HUES64 (cell line): ENCODE data around the gene LMNTD1. TPM values are rescaled to one million over a fixed set of nuclear protein-coding genes. Genes with fewer than 3 reads are reported as not detected.
"Not testable (repeated sequence)": the region's sequence is repeated elsewhere in the genome, so short reads cannot be mapped to it uniquely, and the experiment has no call there.

ENCODE experiments used
- H3K27ac ChIP-seq: 2 replicates; pipeline ENCODE4 v1.7.0; 2013; ENCODE audit warnings: low read depth, low read length, inconsistent platforms
- H3K27me3 ChIP-seq: 2 replicates; pipeline ENCODE4 v1.6.1; 2013; ENCODE audit warnings: mild to moderate bottlenecking, low read length; ENCODE audit not compliant: insufficient read depth
- H3K36me3 ChIP-seq: 2 replicates; pipeline ENCODE4 v1.6.1; 2013; ENCODE audit warnings: mild to moderate bottlenecking, low read length; ENCODE audit not compliant: insufficient read depth
- H3K4me1 ChIP-seq: 2 replicates; pipeline ENCODE4 v1.6.1; 2013; ENCODE audit warnings: mild to moderate bottlenecking, low read length, moderate library complexity; ENCODE audit not compliant: insufficient read depth
- H3K4me3 ChIP-seq: 2 replicates; pipeline ENCODE4 v1.5.1; 2013; ENCODE audit warnings: mild to moderate bottlenecking, low read length, moderate library complexity
- H3K9ac ChIP-seq: 2 replicates; pipeline ENCODE4 v1.6.1; 2013; ENCODE audit warnings: mild to moderate bottlenecking, low read depth, low read length
- H3K9me3 ChIP-seq: 2 replicates; pipeline ENCODE4 v1.6.1; 2013; ENCODE audit warnings: low read depth, low read length; ENCODE audit not compliant: insufficient read depth
- WGBS: fragments of 150-250, 120-280 bp; methylation state at CpG from one replicate; pipeline ENCODE4 v1.1.7; 2013; ENCODE audit warnings: missing lambda C conversion rate; 5-methylcytosine and 5-hydroxymethylcytosine counted together
- polyA plus RNA-seq, 2 experiments: library from polyadenylated mRNA; stranded (reverse); fragments of 50-300 nt; gene quantifications; one replicate each; pipeline ENCODE4 v1.2.3, GENCODE V29; 2013

LMNTD1 gene, protein sequence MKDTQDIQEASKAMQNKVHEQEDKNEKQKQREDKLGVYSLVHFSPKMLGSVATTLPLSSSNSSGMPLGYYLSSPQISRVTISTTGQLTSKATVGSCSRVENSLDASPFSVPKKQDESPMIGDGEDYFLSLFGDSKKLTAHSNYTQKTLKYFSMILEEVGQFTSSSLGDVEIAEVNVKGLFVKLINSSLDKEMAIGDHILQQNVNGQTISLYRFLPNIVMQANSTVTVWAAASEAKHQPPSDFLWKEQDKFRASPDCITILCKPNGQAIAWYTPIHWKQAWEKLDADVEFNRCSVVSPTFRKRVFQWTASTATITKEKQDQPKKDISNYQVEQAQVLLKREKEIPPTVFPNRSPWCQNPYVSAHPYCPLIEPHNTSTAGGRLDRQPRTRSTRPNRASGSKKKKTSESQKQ
- polyA plus RNA-seq (2013, experiment 1 of 2): 0.40 TPM
- 0.76 TPM for polyA plus RNA-seq (2013, experiment 2 of 2)

DNA sequence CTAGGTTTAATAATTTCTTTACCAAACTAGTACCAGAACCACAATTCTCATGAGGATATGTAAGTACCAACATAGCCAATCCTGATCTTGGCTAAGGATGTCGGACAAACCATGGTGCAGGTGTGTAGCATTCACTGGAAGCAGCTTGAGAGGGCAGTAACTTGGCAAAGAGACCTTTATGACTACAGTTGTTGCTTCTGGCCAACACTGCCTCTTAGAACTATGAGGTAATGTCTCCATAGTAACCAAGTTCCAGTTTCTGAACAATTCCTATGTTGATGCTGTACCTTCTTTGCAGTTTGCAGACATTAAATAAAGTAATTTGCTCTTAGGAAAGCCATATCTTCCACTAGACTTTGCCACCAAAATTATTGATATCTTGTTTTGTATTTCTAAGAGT lies at the start of gene LMNTD1:
LMNTD1 (minus strand) TSS at position 186 of the 400 bp plus-strand sequence. CDS start 324 bp downstream, outside the sequence.
- H3K9me3 ChIP-seq: no peaks in the 10 kb centered on the region
- H3K27ac ChIP-seq: no peak within 1 kb of the TSS
- H3K4me1 ChIP-seq: no peaks in the 10 kb centered on the region
- no peaks in the 10 kb centered on the region for H3K27me3 ChIP-seq
- no peak within 1 kb of the TSS for H3K4me3 ChIP-seq
- 0% methylated on average over 1 of the region's 1 CpG for WGBS
- no peak within 1 kb of the TSS for H3K9ac ChIP-seq
- H3K36me3 ChIP-seq: no peaks in the 10 kb centered on the region

DNA sequence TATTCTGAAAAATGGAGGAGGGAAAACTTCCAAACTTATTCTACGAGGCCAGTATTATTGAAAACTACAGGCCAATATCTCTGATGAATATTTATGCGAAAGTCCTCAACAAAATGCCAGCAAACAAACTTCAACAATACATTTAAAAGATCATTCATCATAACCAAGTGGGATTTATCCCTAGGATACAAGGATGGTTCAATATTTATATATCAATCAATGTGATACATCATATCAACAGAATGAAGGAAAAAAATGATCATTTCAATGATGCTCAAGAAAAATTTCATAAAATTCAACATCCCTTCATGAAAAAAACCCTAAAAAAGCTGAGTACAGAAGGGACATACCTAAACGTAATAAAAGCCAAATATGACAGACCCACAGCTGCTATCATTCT lies 45.9 kb upstream of the LMNTD1 start:
- WGBS: 87% methylated on average over 3 of the region's 3 CpGs
- no peaks in the 10 kb centered on the region for H3K4me1 ChIP-seq

DNA sequence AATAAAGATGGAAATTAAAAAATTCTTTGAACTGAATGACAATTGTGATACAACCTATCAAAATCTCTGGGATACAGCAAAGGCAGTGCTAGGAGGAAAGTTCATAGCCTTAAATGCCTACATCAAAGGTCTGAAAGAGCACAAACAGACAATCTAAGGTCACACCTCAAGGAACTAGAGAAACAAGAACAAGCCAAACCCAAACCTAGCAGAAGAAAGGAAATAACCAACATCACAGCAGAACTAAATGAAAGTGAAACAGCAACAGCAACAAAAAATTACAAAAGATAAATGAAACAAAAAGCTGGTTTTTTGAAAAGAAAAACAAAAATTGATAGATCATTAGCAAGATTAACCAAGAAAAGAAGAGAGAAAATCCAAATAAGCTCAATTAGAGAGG lies 42.4 kb upstream of the LMNTD1 start:
- not testable (repeated sequence) for H3K4me3 ChIP-seq, H3K36me3 ChIP-seq, H3K27ac ChIP-seq, H3K9ac ChIP-seq, H3K4me1 ChIP-seq, H3K9me3 ChIP-seq, H3K27me3 ChIP-seq

More for the DNA sequence above, 45.9 kb upstream of the LMNTD1 start:
- no peaks in the 10 kb centered on the region for H3K27me3 ChIP-seq
- H3K9me3 ChIP-seq: peaks cover 5% of the 10 kb centered on the region; the same call in 1 of the 2 replicates
- no peak overlapping the region for H3K27ac ChIP-seq
- H3K4me3 ChIP-seq: no peak overlapping the region
- no peaks in the 10 kb centered on the region for H3K36me3 ChIP-seq
- no peak overlapping the region for H3K9ac ChIP-seq

DNA sequence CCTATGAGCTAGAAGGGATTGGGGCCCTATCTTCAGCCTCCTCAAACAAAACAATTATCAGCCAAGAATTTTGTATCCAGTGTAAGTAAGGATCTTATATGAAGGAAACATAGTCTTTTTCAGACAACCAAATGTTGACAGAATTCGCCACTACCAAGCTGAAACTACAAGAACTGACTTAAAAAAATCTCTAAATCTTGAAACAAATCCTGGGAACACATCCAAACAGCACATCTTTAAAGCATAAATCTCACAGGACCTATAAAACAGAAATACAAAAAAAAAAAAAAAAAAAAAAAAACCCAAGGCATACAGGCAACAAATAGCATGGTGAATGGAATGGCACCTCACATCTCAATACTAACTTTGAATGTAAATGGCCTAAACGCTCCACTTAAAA lies 41.3 kb upstream of the LMNTD1 start:
- H3K9ac ChIP-seq: no peak overlapping the region
- no peaks in the 10 kb centered on the region for H3K9me3 ChIP-seq
- H3K36me3 ChIP-seq: no peaks in the 10 kb centered on the region
- H3K27ac ChIP-seq: no peak overlapping the region
- WGBS: 89% methylated on average over 2 of the region's 2 CpGs
- H3K4me3 ChIP-seq: no peak overlapping the region
- no peaks in the 10 kb centered on the region for H3K4me1 ChIP-seq
- H3K27me3 ChIP-seq: no peaks in the 10 kb centered on the region

DNA sequence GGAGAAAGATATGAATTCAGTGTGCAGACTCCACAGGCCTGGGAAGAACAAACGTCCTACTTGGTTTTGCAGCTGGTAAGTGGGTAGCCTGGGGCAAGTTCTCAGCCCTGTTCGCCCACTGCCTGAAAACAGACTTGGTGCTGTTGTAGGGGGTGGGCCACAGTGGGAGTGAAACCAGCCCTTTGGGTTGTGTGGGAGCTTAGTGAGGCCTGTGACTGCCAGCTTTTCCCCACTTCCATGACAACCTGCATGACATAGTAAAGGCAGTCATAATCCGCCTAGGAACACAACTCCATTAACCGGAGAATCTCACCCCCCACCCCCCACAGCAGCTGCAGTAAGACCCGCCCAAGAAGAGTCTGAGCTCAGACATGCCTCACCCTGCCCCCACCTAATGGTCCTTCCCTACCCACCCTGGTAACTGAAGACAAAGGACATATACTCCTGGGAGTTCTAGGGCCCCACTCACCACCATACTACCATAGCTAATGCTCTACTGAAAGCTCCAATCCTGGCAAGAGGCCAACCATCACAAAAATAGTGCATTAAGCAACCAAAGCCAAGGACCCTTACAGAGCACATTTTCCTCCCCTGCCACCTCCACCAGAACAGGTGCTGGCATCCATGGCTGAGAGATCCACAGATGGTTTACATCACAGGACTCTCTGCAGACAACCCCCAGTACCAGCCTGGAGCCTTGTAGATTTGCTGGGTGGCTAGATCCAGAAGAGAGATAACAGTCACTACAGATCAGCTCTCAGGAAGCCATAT lies 39.8 kb upstream of the LMNTD1 start:
- Histone ChIP-seq H3K27me3 (no peaks in the 10 kb centered on the region), H3K4me1 (no peaks in the 10 kb centered on the region), H3K9ac (no peak overlapping the region), H3K36me3 (no peaks in the 10 kb centered on the region), H3K9me3 (no peaks in the 10 kb centered on the region), H3K27ac (no peak overlapping the region), H3K4me3 (no peak overlapping the region)
- 89% methylated on average over 4 of the region's 5 CpGs for WGBS

DNA sequence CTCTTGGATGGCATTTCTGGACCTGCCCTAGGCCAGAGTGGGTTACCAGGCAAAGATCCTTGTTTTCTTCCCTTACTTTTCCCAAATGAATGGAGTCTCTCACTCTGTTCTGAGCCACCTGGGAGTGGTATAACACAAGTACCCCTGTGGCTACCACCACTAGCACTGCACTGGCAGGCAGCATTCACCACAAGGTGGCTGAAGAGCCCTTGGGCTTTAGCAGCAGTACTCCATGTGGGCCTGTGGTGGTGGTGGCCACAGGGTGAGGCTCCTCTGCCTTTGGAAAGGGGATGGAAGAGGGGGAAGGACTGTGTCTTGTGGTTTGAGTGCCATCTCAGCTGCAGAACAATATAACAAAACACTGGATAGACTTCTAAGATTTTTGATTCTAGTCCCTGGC lies 38.1 kb upstream of the LMNTD1 start:
- H3K9me3 ChIP-seq: no peaks in the 10 kb centered on the region
- H3K4me3 ChIP-seq: no peak overlapping the region
- no peak overlapping the region for H3K9ac ChIP-seq
- no peaks in the 10 kb centered on the region for H3K36me3 ChIP-seq
- no peak overlapping the region for H3K27ac ChIP-seq
- H3K27me3 ChIP-seq: no peaks in the 10 kb centered on the region
- H3K4me1 ChIP-seq: no peaks in the 10 kb centered on the region

DNA sequence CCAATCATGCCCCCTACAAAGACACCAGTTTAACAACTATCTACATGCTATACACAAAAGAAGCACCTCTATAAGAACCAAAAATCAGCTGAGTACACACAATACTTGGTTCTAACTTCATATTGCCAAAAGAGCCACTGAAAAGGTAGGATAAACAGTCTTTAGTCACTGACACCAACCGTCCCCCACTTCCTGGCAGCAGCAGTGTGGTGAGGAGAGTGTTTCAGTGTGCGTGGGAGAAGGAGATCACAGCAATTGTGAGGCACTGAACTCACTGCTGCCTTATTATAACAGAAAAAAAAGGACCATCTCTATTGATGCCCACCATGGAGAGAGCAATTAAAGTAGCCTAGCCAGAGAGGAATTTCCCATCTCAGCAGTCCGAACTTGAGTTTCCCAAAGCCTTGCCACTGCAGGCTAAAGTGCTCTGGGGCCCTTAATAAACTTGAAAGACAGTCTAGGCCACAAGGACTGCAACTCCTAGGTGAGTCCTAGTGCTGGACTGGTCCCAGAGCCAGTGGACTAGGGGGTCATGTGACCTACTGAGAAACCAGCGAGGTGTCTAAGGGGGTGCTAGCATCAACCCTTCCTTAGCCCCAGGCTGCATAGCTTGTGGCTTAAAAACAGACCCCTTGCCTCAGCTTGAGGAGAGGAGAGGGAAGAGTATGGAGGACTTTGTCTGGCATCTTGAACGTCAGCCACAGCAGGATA lies 37.1 kb upstream of the LMNTD1 start:
- WGBS: 90% methylated on average over 5 of the region's 5 CpGs
- H3K4me3 ChIP-seq: no peak overlapping the region
- no peaks in the 10 kb centered on the region for H3K9me3 ChIP-seq
- H3K36me3 ChIP-seq: no peaks in the 10 kb centered on the region
- H3K4me1 ChIP-seq: no peaks in the 10 kb centered on the region
- H3K9ac ChIP-seq: no peak overlapping the region
- no peaks in the 10 kb centered on the region for H3K27me3 ChIP-seq
- no peak overlapping the region for H3K27ac ChIP-seq

DNA sequence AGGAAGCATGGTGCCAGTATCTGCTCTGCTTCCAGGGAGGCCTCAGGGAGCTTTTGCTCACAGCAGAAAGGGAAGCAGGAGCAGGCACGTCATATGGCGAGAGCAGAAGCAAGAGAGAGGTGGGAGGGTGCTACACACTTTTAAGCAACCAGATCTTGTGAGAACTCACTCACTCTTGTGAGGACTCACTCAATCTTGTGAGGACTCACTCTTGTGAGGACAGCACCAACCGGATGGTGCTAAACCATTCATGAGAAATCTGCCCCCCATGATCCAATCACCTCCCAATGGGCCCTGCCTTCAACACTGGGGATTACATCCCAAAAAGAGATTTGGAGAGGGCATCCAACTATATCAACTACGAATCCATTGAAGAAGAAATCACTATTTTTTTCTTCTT lies 34.3 kb upstream of the LMNTD1 start:
- Histone ChIP-seq H3K36me3 (no peaks in the 10 kb centered on the region), H3K4me1 (no peaks in the 10 kb centered on the region), H3K27me3 (no peaks in the 10 kb centered on the region), H3K9me3 (no peaks in the 10 kb centered on the region), H3K27ac (no peak overlapping the region), H3K4me3 (no peak overlapping the region), H3K9ac (no peak overlapping the region)
- WGBS: 82% methylated on average over 4 of the region's 4 CpGs

DNA sequence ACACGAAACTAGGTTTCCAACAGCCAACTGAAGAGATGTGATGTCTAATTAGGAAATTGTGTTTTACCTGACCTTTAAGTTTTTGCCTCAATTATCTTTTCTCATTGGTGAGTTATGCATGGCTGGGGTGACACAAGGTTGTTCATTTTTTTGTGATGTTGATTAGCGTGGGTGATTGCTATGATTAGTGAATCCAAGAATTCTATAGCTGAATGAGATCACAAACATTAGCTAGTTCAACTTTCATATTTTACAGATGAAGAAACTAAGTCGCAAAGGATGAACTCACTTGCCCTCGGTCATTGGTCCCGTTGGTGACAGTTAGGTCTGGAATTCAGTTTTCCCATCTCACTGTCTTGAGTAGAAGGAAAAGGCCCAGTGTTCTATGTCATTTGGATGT lies 32.6 kb upstream of the LMNTD1 start:
- WGBS: 98% methylated on average over 4 of the region's 5 CpGs
- no peak overlapping the region for H3K27ac ChIP-seq
- no peak overlapping the region for H3K4me3 ChIP-seq
- H3K4me1 ChIP-seq: no peaks in the 10 kb centered on the region
- no peaks in the 10 kb centered on the region for H3K27me3 ChIP-seq
- H3K9me3 ChIP-seq: no peaks in the 10 kb centered on the region
- no peak overlapping the region for H3K9ac ChIP-seq
- H3K36me3 ChIP-seq: no peaks in the 10 kb centered on the region

DNA sequence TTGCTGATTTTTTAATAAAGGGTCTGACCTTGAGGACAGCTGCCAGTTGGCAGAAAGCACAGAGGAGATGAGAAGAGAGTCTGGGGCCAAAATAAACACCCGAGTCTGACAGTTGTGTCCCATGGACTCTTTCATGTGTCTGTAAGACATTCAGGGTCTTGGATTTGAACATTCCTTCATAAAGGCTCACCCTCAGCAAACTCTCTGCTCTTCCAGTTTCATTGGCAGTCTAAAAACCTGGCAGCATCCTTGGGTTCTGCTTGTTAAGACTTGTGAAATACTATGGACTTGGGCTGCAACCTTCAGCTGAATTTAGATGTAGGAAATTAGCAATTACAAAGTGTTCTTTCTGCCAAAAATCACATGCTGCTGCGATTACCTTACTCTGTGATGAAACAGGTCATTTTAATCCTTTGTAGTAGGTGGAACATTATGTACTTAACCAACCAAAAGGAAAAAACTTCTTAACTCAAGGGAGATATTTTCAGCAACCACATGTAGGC lies 32.0 kb upstream of the LMNTD1 start:
- no peaks in the 10 kb centered on the region for H3K27me3 ChIP-seq
- no peaks in the 10 kb centered on the region for H3K36me3 ChIP-seq
- WGBS: 95% methylated on average over 2 of the region's 2 CpGs
- H3K4me1 ChIP-seq: no peaks in the 10 kb centered on the region
- H3K27ac ChIP-seq: no peak overlapping the region
- H3K9me3 ChIP-seq: no peaks in the 10 kb centered on the region
- no peak overlapping the region for H3K4me3 ChIP-seq
- H3K9ac ChIP-seq: no peak overlapping the region

DNA sequence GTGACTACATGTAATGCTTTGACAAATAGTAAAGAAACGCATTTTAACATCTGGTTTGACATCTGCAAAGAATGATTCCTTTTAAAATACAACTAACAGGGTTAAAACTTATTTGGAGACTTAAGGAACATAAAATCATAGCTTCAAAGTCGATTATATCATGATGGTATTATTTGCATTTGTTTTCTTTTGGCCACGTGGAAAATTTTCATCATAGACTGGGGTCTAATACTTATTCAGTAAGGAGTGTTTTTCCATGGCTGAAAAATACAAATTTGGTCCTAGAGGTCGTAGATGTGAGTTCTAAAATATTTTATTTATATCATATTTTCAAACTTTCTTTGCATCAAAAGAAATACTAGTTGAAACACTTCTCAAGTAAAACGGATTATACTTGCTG lies 31.5 kb upstream of the LMNTD1 start:
- no peaks in the 10 kb centered on the region for H3K9me3 ChIP-seq
- 86% methylated on average over 4 of the region's 5 CpGs for WGBS

More for the DNA sequence above, 31.5 kb upstream of the LMNTD1 start:
- Histone ChIP-seq H3K27ac (no peak overlapping the region), H3K4me3 (no peak overlapping the region), H3K36me3 (no peaks in the 10 kb centered on the region), H3K27me3 (no peaks in the 10 kb centered on the region), H3K9ac (no peak overlapping the region), H3K4me1 (no peaks in the 10 kb centered on the region)
